Thyroid gland (tissue), 4 donors: Measurements from ENCODE around the gene EGF. TPM values are rescaled to one million over a fixed set of nuclear protein-coding genes. Genes with fewer than 3 reads are reported as not detected.

Experiments
- DNase-seq, 2 donors: peaks; one replicate each; pipeline ENCODE4 v3.0.0-alpha.2; 2019
- H3K27ac ChIP-seq, 3 donors: fragments of 200-600 bp; sonication (generic); 1 replicate in 2 of 3; 2 replicates in 1 of 3; pipeline ENCODE4 v1.5.1; 2016 to 2019; ENCODE audit warnings: mild to moderate bottlenecking in 1 of 3, moderate library complexity in 1 of 3
- H3K27me3 ChIP-seq: fragments of 200-600 bp; sonication (generic); one replicate; pipeline ENCODE4 v1.5.1; 2019
- H3K36me3 ChIP-seq, 2 donors: fragments of 200-600 bp; sonication (generic); one replicate each; pipeline ENCODE4 v1.5.1; 2016 to 2019
- H3K4me1 ChIP-seq, 2 donors: fragments of 200-600 bp; sonication (generic); one replicate each; pipeline ENCODE4 v1.5.1; 2017 to 2019
- H3K4me3 ChIP-seq, 3 donors: fragments of 200-600 bp; sonication (generic); replicated peaks in 1 of 3; 1 replicate in 2 of 3; 2 replicates in 1 of 3; pipeline ENCODE4 v1.5.1; 2016; ENCODE audit warnings: mild to moderate bottlenecking in 1 of 3
- H3K9me3 ChIP-seq: fragments of 200-600 bp; sonication (generic); one replicate; pipeline ENCODE4 v1.5.1; 2017
- CTCF ChIP-seq, 6 experiments: fragments of 200-600 bp in 3 of 6; fragments of 450-650 bp in 3 of 6; sonication (generic) in 3 of 6; IDR thresholded peaks; one replicate each; pipeline ENCODE4 v1.5.1; 2016 to 2019; ENCODE audit warnings: antibody characterized with exemption in 6 of 6, mild to moderate bottlenecking in 2 of 6, inconsistent platforms in 1 of 6, moderate library complexity in 1 of 6
- POLR2A ChIP-seq, 2 donors: fragments of 450-650 bp; IDR thresholded peaks; one replicate each; pipeline ENCODE4 v1.6.1; 2017; ENCODE audit warnings: antibody characterized with exemption in 2 of 2, mild to moderate bottlenecking in 2 of 2, moderate library complexity in 1 of 2
- WGBS, 2 donors: methylation state at CpG; one replicate each; pipeline ENCODE4 v1.1.5; 2017; 5-methylcytosine and 5-hydroxymethylcytosine counted together
- intact Hi-C: fragments of 100-400 bp; cut with DNase I; formaldehyde crosslinking; loops from one replicate; pipeline ENCODE4 v1.15.1; 2023
- total RNA-seq, 4 donors: library from RNA; depleted of rRNA; stranded (reverse); fragments of >200 nt; gene quantifications; one replicate each; pipeline ENCODE4 v1.2.3, GENCODE V29; 2016

EGF gene
- total RNA-seq, 4 donors from 2014 or later = 3.1 to 9.4 (median 7.9) TPM

GRCh38 chr4:110041735-110042134 lies 129.1 kb downstream of the EGF start:
- Histone ChIP-seq H3K9me3 (no peaks in the 10 kb centered on the region), H3K27me3 (no peaks in the 10 kb centered on the region), H3K4me3 (no peak overlapping the region), H3K4me1 (no peaks in the 10 kb centered on the region), H3K27ac (no peak overlapping the region), H3K36me3 (no peaks in the 10 kb centered on the region)
- DNase-seq = no peak
- intact Hi-C loops = no loop called here
- no peak for TF ChIP-seq POLR2A (IDR thresholded peaks at IDR 0.05)
- no peak for TF ChIP-seq CTCF (IDR thresholded peaks at IDR 0.05)
- 56 to 79% methylated on average over 1 of the region's 1 CpG for WGBS, 2 donors

GRCh38 chr4:110042545-110043517 lies 130.1 kb downstream of the EGF start:
- Histone ChIP-seq H3K4me1 (no peaks in the 10 kb centered on the region), H3K4me3 (no peak overlapping the region), H3K27ac (no peak overlapping the region), H3K36me3 (no peaks in the 10 kb centered on the region), H3K27me3 (no peaks in the 10 kb centered on the region), H3K9me3 (no peaks in the 10 kb centered on the region)
- no peak for TF ChIP-seq POLR2A (IDR thresholded peaks at IDR 0.05)
- TF ChIP-seq CTCF (IDR thresholded peaks at IDR 0.05) = no peak
- intact Hi-C loops = no loop called here
- WGBS, 2 donors = 44 to 47% methylated on average over 13 of the region's 13 CpGs
- DNase-seq = no peak

- no peaks in the 10 kb centered on the region for H3K27me3 ChIP-seq
- no peaks in the 10 kb centered on the region for H3K36me3 ChIP-seq
- DNase-seq = no peak
- no peak for TF ChIP-seq CTCF (IDR thresholded peaks at IDR 0.05)
- no peak for TF ChIP-seq POLR2A (IDR thresholded peaks at IDR 0.05)
- no peaks in the 10 kb centered on the region for H3K4me1 ChIP-seq
- no peak overlapping the region for H3K27ac ChIP-seq
- no peaks in the 10 kb centered on the region for H3K9me3 ChIP-seq
- intact Hi-C loops = no loop called here
- no peak overlapping the region for H3K4me3 ChIP-seq
- 92 to 96% methylated on average over 5 of the region's 5 CpGs for WGBS, 2 donors
These were observed 133.9 kb downstream of the EGF start for GRCh38 chr4:110046588-110047049.

- Histone ChIP-seq H3K36me3 (no peaks in the 10 kb centered on the region), H3K27me3 (no peaks in the 10 kb centered on the region), H3K4me3 (no peak overlapping the region), H3K4me1 (peaks cover 0 to 4% of the 10 kb centered on the region in 2 donors), H3K27ac (no peak overlapping the region), H3K9me3 (no peaks in the 10 kb centered on the region)
- DNase-seq = peak; percentile 38 to 53
- 61 to 70% methylated on average over 9 of the region's 9 CpGs for WGBS, 2 donors
- TF ChIP-seq CTCF (IDR thresholded peaks at IDR 0.05) (peak; percentile 37 to 78 (median 64)), POLR2A (IDR thresholded peaks at IDR 0.05) (no peak)
- intact Hi-C loops = loop anchor here (5.0 kb wide), 1 partner anchor 162 kb away; no protein-coding TSS in a partner anchor
These were observed 137.6 kb downstream of the EGF start for GRCh38 chr4:110049951-110050925.
